ENCODE results near the gene YY1. TPM values are rescaled to one million over a fixed set of nuclear protein-coding genes. Genes with fewer than 3 reads are reported as not detected.

Gene YY1
- 48.5 and 69.1 TPM in 2 replicates for total RNA-seq

DNA sequence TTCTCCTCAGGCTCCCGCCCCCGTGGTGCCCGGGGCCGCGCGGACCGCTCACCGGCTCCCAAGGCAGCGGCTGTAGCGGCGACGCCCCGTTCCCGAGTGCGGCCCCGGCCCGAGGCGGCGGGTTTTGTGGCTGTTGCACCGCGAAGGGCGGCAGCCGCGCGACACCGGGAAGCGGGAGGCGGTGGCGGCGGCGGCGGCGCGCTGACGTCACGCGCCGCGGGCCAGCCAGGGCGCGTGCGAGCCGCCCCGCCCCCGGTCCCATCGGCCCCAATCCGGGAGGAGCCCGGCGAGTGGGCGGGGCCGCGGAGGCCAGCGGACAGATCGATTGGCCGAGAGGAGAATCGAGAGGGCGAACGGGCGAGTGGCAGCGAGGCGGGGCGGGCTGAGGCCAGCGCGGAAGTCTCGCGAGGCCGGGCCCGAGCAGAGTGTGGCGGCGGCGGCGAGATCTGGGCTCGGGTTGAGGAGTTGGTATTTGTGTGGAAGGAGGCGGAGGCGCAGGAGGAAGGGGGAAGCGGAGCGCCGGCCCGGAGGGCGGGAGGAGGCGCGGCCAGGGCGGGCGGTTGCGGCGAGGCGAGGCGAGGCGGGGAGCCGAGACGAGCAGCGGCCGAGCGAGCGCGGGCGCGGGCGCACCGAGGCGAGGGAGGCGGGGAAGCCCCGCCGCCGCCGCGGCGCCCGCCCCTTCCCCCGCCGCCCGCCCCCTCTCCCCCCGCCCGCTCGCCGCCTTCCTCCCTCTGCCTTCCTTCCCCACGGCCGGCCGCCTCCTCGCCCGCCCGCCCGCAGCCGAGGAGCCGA, at the start of gene YY1:
TSS of gene YY1 (plus strand) at position 726 of the 792 bp plus-strand sequence. CDS start 101 bp downstream, outside the sequence.

DNA sequence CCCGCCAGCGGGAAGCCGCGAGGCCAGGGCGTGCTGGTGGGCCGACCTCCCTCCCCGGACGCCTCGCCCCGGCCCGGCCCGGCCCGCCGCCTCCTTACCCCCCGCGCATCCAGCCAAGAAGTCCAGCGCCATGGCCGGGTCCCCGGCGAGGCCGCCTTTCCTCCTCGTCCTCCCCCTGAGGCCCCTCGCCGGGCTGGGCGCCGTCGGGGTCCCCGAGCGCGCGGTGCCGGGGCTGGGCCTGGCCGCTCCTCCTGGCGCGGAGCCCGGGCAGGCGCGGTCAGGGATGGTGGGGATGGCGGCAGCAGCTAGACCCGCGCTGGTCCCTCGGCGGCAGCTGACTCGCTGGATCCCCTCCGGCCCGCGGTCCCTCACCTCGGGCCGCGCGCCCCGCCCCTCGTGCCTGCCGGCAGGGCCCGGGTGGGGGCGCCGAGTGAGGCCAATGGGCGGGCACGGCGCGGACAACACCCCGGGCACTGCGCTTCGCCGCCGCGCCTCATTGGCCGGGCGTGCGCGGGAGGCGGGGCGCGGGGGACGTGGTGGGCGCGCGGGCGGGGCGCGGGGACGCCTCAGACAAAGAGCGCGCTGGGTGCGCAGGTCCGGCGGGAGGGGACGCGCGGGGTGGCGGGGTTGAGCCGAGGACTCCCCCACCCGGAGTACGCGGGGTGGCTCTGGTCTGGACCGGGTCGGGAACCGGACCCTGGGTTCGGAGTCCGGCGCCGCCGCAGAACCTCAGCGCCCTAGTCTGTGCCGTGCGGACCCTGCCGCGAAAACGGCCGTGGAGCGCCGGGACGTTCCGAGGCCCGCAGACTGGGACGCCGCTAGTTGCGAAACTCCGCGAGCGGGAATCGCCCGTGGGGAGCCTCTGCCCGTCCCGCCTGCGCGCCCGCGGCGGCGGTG, 67.4 kb downstream of the YY1 start, which contains the start of gene SLC25A29:
TSS of gene SLC25A29 (minus strand) at position 344 of the 897 bp plus-strand sequence. CDS start at position 132, 212 bp downstream.

DNA sequence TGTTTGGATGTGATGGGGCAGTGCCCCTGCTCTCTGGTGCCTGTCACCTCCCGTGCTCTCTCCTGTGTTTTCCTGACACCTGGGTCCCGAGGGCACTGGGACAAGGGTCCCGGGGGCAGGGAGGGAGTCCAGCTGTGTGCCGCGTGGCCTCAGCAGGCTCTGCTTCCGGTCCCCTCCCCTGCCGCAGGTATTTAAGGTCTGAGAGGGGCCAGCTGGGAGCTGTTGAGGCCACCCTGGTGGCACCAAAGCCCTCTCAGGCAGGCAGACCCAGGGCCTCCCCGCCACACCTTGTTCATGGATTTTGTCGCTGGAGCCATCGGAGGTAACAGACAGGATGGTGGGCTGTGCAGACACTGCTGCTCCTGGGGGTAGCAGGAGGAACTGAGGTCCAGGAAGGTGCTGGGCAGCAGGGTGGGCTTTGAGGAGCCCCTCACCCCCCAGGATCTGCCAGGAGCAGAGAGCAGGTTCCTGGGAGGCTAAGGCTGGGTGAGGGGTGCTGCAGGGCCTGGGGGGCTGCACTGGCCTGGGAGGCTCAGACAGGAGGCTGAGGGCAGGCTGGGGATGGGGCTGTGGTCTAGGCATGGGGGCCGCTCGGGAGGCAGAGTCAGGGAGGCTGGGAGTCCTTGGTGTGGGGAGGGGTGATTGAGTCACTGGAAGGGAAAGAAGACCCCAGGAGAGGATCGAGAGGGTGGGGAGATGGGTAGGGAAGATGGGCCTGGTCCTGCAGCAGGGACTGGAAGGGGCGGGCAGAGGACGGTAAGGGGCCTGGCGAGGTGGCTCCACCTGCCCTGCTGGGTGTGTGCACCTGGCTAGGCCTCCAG, 84.4 kb downstream of the YY1 start, which contains the start of gene SLC25A47:
TSS of gene SLC25A47 (plus strand) at position 219 of the 821 bp plus-strand sequence. CDS start at position 295, 76 bp downstream.

Other genes starting within 250 kb of the YY1 start
- 5.8 and 18.8 TPM in 2 replicates for gene EVL, start 173.7 kb upstream of the YY1 start, total RNA-seq
- gene DEGS2, start 79.5 kb upstream of the YY1 start, total RNA-seq: 1.2 and 3.4 TPM in 2 replicates
- gene SLC25A29, start 67.3 kb downstream of the YY1 start, total RNA-seq: 8.2 and 33.5 TPM in 2 replicates
- gene SLC25A47, start 84.2 kb downstream of the YY1 start, total RNA-seq: 0.07 TPM in 1 of 2 replicates, not detected in the other
- gene WDR25, start 137.3 kb downstream of the YY1 start, total RNA-seq: 13.4 and 18.8 TPM in 2 replicates

Measured in nasal cavity respiratory epithelium epithelial cell of viscerocranial mucosa (primary cell).